Measurements from ENCODE around the gene CACNG4.

DNA sequence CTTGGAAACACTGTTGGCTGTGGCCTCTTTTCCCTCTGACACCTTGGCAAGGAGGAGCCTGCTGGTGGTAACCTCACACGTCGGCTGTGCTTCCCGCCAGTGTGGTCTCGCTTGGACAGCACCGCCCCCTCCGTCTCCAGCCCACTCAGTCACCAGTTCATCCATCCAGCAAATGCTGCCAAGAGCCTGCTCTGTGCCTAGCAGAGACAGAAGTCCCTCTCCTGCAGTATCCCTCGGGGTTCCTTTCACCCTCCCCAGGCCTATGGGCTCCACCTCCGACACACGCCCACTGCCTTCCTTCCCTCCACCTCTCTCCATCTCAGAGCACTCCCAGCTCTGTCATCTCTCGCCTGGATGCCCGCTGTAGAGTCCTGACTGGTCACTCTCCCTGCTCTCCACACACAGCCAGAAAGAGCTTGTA lies 12.3 kb downstream of the CACNG4 start:
- TF ChIP-seq, protein P1, sequence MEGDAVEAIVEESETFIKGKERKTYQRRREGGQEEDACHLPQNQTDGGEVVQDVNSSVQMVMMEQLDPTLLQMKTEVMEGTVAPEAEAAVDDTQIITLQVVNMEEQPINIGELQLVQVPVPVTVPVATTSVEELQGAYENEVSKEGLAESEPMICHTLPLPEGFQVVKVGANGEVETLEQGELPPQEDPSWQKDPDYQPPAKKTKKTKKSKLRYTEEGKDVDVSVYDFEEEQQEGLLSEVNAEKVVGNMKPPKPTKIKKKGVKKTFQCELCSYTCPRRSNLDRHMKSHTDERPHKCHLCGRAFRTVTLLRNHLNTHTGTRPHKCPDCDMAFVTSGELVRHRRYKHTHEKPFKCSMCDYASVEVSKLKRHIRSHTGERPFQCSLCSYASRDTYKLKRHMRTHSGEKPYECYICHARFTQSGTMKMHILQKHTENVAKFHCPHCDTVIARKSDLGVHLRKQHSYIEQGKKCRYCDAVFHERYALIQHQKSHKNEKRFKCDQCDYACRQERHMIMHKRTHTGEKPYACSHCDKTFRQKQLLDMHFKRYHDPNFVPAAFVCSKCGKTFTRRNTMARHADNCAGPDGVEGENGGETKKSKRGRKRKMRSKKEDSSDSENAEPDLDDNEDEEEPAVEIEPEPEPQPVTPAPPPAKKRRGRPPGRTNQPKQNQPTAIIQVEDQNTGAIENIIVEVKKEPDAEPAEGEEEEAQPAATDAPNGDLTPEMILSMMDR (IDR thresholded peaks at IDR 0.05), result no peak
- no peak for TF ChIP-seq POLR2A (IDR thresholded peaks at IDR 0.05)

Measured in uterus (tissue), 2 donors.